Hematopoietic multipotent progenitor cell treated with erythropoietin and hydrocortisone succinate and interleukin-3 and kit ligand, for 4 days (in vitro differentiated cells): ENCODE measurements around the gene COL15A1.

Experiments
- DNase-seq: peaks from one replicate; pipeline ENCODE4 v3.0.0-alpha.2; 2015

COL15A1 gene

GRCh38 chr9:98974554-98974953 lies 30.8 kb downstream of the COL15A1 start:
- no peak for DNase-seq

DNA sequence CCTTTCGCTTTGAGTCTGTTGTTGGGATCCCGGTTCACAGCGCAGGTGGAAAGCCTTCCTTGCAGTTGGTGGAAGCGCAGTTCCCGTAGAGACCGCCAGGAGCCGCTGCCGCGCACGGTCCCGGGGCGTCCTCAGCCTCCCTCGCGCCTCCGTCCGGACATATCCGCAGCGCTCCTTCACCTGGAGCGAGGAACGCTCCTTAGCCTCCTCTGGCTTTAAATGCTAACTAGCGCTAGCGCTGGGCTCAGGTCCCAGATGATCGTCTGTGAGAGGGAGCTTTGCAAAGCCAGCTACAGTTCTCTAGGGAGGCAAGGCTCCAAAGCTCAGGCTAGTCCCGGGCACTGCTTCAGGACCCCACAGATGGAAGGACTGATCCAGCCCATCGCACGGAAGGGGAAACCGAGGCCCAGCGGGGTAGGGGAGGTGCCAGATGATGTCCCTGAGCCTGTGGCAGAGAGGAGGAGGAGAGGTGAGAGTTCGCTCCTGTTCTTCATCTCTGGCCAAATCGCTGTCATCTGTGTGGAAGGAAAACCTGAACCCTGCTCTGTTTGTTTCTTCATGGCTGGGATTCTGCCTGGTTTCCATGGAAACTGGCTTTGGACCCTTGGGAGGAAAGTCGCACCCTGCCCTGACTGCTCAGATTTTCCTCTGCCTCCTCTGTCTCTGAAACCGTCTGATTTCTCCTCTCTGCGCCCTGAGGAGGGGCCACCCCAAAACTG lies 31.4 kb downstream of the COL15A1 start:
- DNase-seq, result peak; percentile 84

GRCh38 chr9:98975838-98976237 lies 32.1 kb downstream of the COL15A1 start:
- DNase-seq, result no peak

DNA sequence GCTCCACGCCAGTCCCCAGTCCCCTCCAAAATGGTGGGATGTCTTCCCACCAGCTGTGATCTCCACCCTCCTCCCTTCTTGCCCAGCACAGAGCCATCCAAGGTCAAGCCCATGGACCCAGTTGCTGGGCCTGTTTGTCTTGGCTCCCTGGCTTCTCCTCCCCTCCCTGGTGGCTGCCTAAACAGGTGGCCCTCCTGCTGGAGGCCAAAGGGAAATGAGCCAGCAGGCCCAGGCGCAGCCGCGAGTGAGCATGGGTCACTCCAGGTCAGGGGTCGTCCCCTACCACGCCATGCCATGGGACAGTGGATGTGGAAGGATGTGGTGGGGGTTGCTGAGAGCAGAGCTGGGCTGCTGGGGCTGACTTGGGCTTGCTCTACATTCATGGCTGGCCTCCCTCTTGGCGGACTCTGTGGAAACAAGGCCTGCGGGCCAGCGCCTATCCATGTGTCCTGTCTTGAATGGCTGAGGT lies 33.6 kb downstream of the COL15A1 start:
- DNase-seq, result no peak

- DNase-seq, result no peak
Measured at GRCh38 chr9:98977813-98978212, 34.1 kb downstream of the COL15A1 start.

DNA sequence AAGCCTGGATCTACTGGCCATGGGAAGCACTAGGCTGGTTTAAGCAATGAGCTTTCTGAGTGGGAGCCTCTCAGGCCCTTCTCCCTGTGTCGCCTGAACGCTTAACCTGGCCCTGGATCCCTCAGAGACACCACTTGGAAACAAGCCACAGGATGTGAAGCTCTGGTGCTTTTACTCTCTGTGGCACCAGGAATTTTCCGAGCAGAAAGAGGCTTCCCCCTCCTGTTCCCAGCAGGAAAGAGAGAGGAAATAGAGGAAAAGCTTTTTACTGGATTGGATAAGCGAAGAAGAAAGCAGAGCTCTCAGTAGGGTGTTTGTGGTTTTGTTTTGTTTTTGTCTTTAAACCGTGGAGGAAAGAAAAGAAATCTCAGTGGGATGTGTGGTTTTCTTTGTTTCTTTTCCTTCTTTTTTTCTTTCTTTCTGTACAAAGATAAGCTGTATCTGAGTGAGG lies 34.5 kb downstream of the COL15A1 start:
- no peak for DNase-seq

GRCh38 chr9:98980291-98980690 lies 36.6 kb downstream of the COL15A1 start:
- DNase-seq, result no peak

- DNase-seq, result no peak
Measured at GRCh38 chr9:98983295-98984268, 39.9 kb downstream of the COL15A1 start.

GRCh38 chr9:98985596-98985995 lies 41.9 kb downstream of the COL15A1 start:
- no peak for DNase-seq

GRCh38 chr9:98986866-98987651 lies 43.4 kb downstream of the COL15A1 start:
- DNase-seq, result no peak

DNA sequence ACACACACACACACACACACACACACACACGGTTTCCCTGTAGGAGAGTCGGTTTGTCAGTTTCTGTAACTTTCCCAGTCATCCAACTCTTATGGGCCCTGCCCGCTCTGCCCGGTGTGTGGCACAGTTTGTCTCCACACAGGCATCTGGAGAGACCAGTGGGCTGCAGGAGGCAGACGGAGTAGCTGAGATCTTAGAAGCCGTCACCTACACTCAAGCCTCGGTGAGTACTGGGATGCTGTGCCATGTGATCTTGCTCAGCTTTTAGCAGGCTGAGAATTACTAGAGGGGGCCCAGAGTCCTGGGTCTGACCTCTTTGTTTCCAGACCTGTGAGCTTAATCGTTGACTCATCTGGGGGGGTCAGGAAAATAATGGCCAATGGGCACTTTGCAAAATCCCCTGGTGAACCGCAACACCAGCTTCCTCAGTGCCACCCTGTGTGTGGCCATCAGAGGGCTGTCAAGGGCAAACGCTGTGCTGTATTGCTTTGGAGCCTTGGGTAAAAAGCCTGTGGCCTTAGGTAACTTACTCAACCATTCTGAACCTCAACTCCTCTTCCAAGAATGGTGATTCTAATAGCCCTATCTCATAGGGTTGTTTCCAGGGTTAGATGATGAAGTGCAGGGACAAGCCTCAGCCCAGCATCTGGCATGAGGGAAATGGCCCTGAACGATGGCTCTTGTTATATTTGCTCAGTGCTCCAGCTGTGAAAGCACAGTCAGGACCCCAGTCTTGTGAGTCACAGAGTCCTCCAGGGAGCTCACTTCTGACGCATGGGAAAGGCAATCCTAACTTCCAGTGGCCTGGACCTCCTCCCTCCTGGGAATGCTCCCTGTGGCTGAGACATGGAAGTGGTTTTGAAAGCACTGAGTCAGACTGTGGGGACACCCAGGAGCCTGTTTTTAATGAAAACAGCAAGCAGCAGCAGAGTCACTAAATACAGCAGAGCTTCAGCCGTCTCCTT lies 45.6 kb downstream of the COL15A1 start:
- DNase-seq, result peak; percentile 39

GRCh38 chr9:98990181-98990870 lies 46.6 kb downstream of the COL15A1 start:
- DNase-seq, result no peak

- no peak for DNase-seq
Measured at GRCh38 chr9:98992107-98992884, 48.6 kb downstream of the COL15A1 start.

GRCh38 chr9:98992885-98993569 lies 49.3 kb downstream of the COL15A1 start:
- DNase-seq, result no peak

- DNase-seq, result no peak
Measured at GRCh38 chr9:98993570-98993945, 49.9 kb downstream of the COL15A1 start.

GRCh38 chr9:98994172-98995058 lies 50.7 kb downstream of the COL15A1 start:
- DNase-seq, result no peak

GRCh38 chr9:98995059-98995671 lies 51.5 kb downstream of the COL15A1 start:
- DNase-seq, result no peak

- no peak for DNase-seq
Measured at GRCh38 chr9:98995971-98996504, 52.3 kb downstream of the COL15A1 start.
